Esophagus mucosa (tissue), 1 donor: ENCODE results near the gene CHST11. TPM values are rescaled to one million over a fixed set of nuclear protein-coding genes. Genes with fewer than 3 reads are reported as not detected.
"Not testable (repeated sequence)": the region's sequence is repeated elsewhere in the genome, so short reads cannot be mapped to it uniquely, and the experiment has no call there.

Source experiments
- ATAC-seq: fragments of 200-7000 bp; cut with Tn5 transposase; one replicate; pipeline ENCODE4 v1.9.1; 2020
- total RNA-seq: library from RNA; stranded (reverse); gene quantifications from one replicate; pipeline ENCODE4 v1.2.4, GENCODE V29; 2023
- donor health status: DM: yes; HTN: yes; CAD: no.

CHST11 gene
- total RNA-seq, 1 donor from 2014 or later, result 7.3 TPM

- not testable (repeated sequence) for ATAC-seq
These were observed 287.2 kb downstream of the CHST11 start for GRCh38 chr12:104743753-104744548.

- no peak for ATAC-seq
These were observed 289.8 kb downstream of the CHST11 start for GRCh38 chr12:104746467-104747088.

- no peak for ATAC-seq
These were observed 290.6 kb downstream of the CHST11 start for GRCh38 chr12:104747330-104747729.

GRCh38 chr12:104747955-104748354 lies 291.2 kb downstream of the CHST11 start:
- no peak for ATAC-seq

GRCh38 chr12:104748356-104748755 lies 291.6 kb downstream of the CHST11 start:
- no peak for ATAC-seq

- peak; percentile 47 for ATAC-seq
These were observed 292.0 kb downstream of the CHST11 start for GRCh38 chr12:104748790-104749189.

GRCh38 chr12:104749545-104749944 lies 292.8 kb downstream of the CHST11 start:
- ATAC-seq, result no peak

- peak; percentile 45 for ATAC-seq
These were observed 293.3 kb downstream of the CHST11 start for GRCh38 chr12:104750061-104750460.

- ATAC-seq, result no peak
These were observed 294.4 kb downstream of the CHST11 start for GRCh38 chr12:104751120-104751519.

- no peak for ATAC-seq
These were observed 294.8 kb downstream of the CHST11 start for GRCh38 chr12:104751594-104751993.

GRCh38 chr12:104752016-104752415 lies 295.3 kb downstream of the CHST11 start:
- no peak for ATAC-seq

- ATAC-seq, result no peak
These were observed 296.1 kb downstream of the CHST11 start for GRCh38 chr12:104752881-104753280.

- ATAC-seq, result no peak
These were observed 300.2 kb downstream of the CHST11 start for GRCh38 chr12:104756901-104757300.

- ATAC-seq, result no peak
These were observed 302.0 kb downstream of the CHST11 start for GRCh38 chr12:104758771-104759170.

GRCh38 chr12:104761091-104761490 lies 304.3 kb downstream of the CHST11 start:
- no peak for ATAC-seq

- ATAC-seq, result no peak
These were observed 304.9 kb downstream of the CHST11 start for GRCh38 chr12:104761611-104762010.

- ATAC-seq, result peak; percentile 26
These were observed 306.5 kb downstream of the CHST11 start for GRCh38 chr12:104763168-104763805.

- ATAC-seq, result no peak
These were observed 307.7 kb downstream of the CHST11 start for GRCh38 chr12:104764225-104765091.

GRCh38 chr12:104767261-104767660 lies 310.5 kb downstream of the CHST11 start:
- ATAC-seq, result no peak

GRCh38 chr12:104768033-104768432 lies 311.3 kb downstream of the CHST11 start:
- ATAC-seq, result no peak

GRCh38 chr12:104769144-104769561 lies 312.4 kb downstream of the CHST11 start:
- no peak for ATAC-seq

- ATAC-seq, result no peak
These were observed 315.6 kb downstream of the CHST11 start for GRCh38 chr12:104772336-104772735.
